NCI-H2081 treated with DMSO at 0.1 percent for 48 hours (cell line): ENCODE measurements around the gene NINJ2.
"Not testable (repeated sequence)": the region's sequence is repeated elsewhere in the genome, so short reads cannot be mapped to it uniquely, and the experiment has no call there.

Source experiments
- DNase-seq: peaks from one replicate; lab custom pipeline; 2025; lab: John Stamatoyannopoulos, UW

NINJ2 gene

GRCh38 chr12:641321-641720, 21.9 kb downstream of the NINJ2 start:
- DNase-seq: not testable (repeated sequence)

- DNase-seq: no peak
Measured at GRCh38 chr12:640773-641172, 22.5 kb downstream of the NINJ2 start.

GRCh38 chr12:639988-640387, 23.3 kb downstream of the NINJ2 start:
- DNase-seq: no peak

GRCh38 chr12:639566-639965, 23.7 kb downstream of the NINJ2 start:
- DNase-seq: no peak

GRCh38 chr12:638953-639557, 24.2 kb downstream of the NINJ2 start:
- no peak for DNase-seq

- DNase-seq: no peak
Measured at GRCh38 chr12:636632-637031, 26.6 kb downstream of the NINJ2 start.

- no peak for DNase-seq
Measured at GRCh38 chr12:633731-634130, 29.5 kb downstream of the NINJ2 start.

- DNase-seq: no peak
Measured at GRCh38 chr12:632102-632696, 31.0 kb downstream of the NINJ2 start.

- DNase-seq: no peak
Measured at GRCh38 chr12:630656-631632, 32.3 kb downstream of the NINJ2 start.

- not testable (repeated sequence) for DNase-seq
Measured at GRCh38 chr12:628742-629078, 34.5 kb downstream of the NINJ2 start.

GRCh38 chr12:627863-628741, 35.1 kb downstream of the NINJ2 start:
- DNase-seq: no peak

GRCh38 chr12:627285-627684, 36.0 kb downstream of the NINJ2 start:
- DNase-seq: no peak

GRCh38 chr12:625998-626397, 37.2 kb downstream of the NINJ2 start:
- DNase-seq: no peak

- no peak for DNase-seq
Measured at GRCh38 chr12:623865-624372, 39.3 kb downstream of the NINJ2 start.

GRCh38 chr12:623172-623864, 39.9 kb downstream of the NINJ2 start:
- DNase-seq: no peak

- DNase-seq: no peak
Measured at GRCh38 chr12:622416-622815, 40.8 kb downstream of the NINJ2 start.

GRCh38 chr12:619346-619745, 43.9 kb downstream of the NINJ2 start:
- DNase-seq: no peak

- no peak for DNase-seq
Measured at GRCh38 chr12:618605-619004, 44.6 kb downstream of the NINJ2 start.

GRCh38 chr12:617304-617915, 45.8 kb downstream of the NINJ2 start:
- no peak for DNase-seq

GRCh38 chr12:615620-616019, 47.6 kb downstream of the NINJ2 start:
- DNase-seq: no peak
